Prostate gland (tissue), 2 donors: ENCODE data around the gene MPPE1.

ENCODE experiments used
- POLR2A ChIP-seq: fragments of 450-650 bp; IDR thresholded peaks from one replicate; pipeline ENCODE4 v1.6.1; 2016; ENCODE audit warnings: antibody characterized with exemption, mild to moderate bottlenecking
- POLR2AphosphoS5 ChIP-seq: sonication (generic); formaldehyde crosslinking; IDR thresholded peaks from one replicate; pipeline ENCODE4 v1.6.1; 2017; ENCODE audit warnings: antibody characterized with exemption
- TF ChIP-seq, protein P1 (sequence below), 4 experiments: fragments of 200-600 bp in 2 of 4; fragments of 450-650 bp in 2 of 4; sonication (generic) in 2 of 4; IDR thresholded peaks; 1 replicate in 3 of 4; 2 replicates in 1 of 4; pipeline ENCODE4 v1.5.1; 2016 to 2019; ENCODE audit warnings: antibody characterized with exemption in 4 of 4, mild to moderate bottlenecking in 2 of 4, moderate library complexity in 2 of 4

- TF ChIP-seq, protein P1, sequence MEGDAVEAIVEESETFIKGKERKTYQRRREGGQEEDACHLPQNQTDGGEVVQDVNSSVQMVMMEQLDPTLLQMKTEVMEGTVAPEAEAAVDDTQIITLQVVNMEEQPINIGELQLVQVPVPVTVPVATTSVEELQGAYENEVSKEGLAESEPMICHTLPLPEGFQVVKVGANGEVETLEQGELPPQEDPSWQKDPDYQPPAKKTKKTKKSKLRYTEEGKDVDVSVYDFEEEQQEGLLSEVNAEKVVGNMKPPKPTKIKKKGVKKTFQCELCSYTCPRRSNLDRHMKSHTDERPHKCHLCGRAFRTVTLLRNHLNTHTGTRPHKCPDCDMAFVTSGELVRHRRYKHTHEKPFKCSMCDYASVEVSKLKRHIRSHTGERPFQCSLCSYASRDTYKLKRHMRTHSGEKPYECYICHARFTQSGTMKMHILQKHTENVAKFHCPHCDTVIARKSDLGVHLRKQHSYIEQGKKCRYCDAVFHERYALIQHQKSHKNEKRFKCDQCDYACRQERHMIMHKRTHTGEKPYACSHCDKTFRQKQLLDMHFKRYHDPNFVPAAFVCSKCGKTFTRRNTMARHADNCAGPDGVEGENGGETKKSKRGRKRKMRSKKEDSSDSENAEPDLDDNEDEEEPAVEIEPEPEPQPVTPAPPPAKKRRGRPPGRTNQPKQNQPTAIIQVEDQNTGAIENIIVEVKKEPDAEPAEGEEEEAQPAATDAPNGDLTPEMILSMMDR (IDR thresholded peaks at IDR 0.05), result no peak
- TF ChIP-seq POLR2A (no peak), POLR2AphosphoS5 (no peak)
Measured at GRCh38 chr18:11909061-11909455, 941 bp upstream of the MPPE1 start.
